OCI-LY7 (cell line): ENCODE measurements around the gene NEURL2. TPM values are rescaled to one million over a fixed set of nuclear protein-coding genes. Genes with fewer than 3 reads are reported as not detected.
"Not testable (repeated sequence)": the region's sequence is repeated elsewhere in the genome, so short reads cannot be mapped to it uniquely, and the experiment has no call there.

ENCODE experiments used
- BruUV-seq: library from RNA; stranded (reverse); fragments of 400-500 nt; replicated peaks from 2 replicates; lab custom pipeline; 2021; lab: Mats Ljungman, UMichigan
- CTCF ChIA-PET: fragments of 300-600 bp; sonication (Branson Sonifier 250); formaldehyde crosslinking; loops from one replicate; lab custom pipeline; 2022; ENCODE audit warnings: antibody characterized with exemption; ENCODE audit not compliant: unreplicated experiment; lab: Charles Lee
- POLR2A ChIA-PET: fragments of 300-600 bp; sonication (Branson Sonifier 250); formaldehyde crosslinking; loops from one replicate; lab custom pipeline; 2022; ENCODE audit warnings: antibody characterized with exemption; lab: Charles Lee
- DNase-seq: peaks from one replicate; pipeline ENCODE4 v3.0.0-alpha.2; 2015; ENCODE audit warnings: low spot score
- H2AFZ ChIP-seq: fragments of 200-600 bp; sonication (generic), shearing (Covaris generic); 2 replicates; pipeline ENCODE4 v1.6.1; 2014; ENCODE audit warnings: mild to moderate bottlenecking, antibody characterized with exemption, low read length, moderate library complexity
- H3K27ac ChIP-seq: fragments of 200-600 bp; sonication (generic); 2 replicates; pipeline ENCODE4 v1.5.1; 2014; ENCODE audit warnings: mixed run types, low read depth, mild to moderate bottlenecking, moderate library complexity, low read length, inconsistent platforms; ENCODE audit not compliant: poor library complexity, severe bottlenecking
- H3K36me3 ChIP-seq: fragments of 200-600 bp; sonication (generic); 2 replicates; pipeline ENCODE4 v1.6.1; 2014; ENCODE audit warnings: mild to moderate bottlenecking, antibody characterized with exemption, low read length, moderate library complexity, mixed read lengths; ENCODE audit not compliant: insufficient read depth
- H3K4me1 ChIP-seq: fragments of 200-600 bp; sonication (generic); 2 replicates; pipeline ENCODE4 v1.5.1; 2014; ENCODE audit warnings: mild to moderate bottlenecking, low read length; ENCODE audit not compliant: insufficient read depth, poor library complexity, severe bottlenecking
- H3K4me2 ChIP-seq: fragments of 200-600 bp; sonication (generic); 2 replicates; pipeline ENCODE4 v1.6.1; 2014; ENCODE audit warnings: mild to moderate bottlenecking, low read length
- H3K4me3 ChIP-seq: fragments of 200-600 bp; sonication (generic); 2 replicates; pipeline ENCODE4 v1.5.1; 2014; ENCODE audit warnings: mild to moderate bottlenecking, low read depth, low read length; ENCODE audit not compliant: poor library complexity, severe bottlenecking
- H3K79me2 ChIP-seq: fragments of 200-600 bp; sonication (generic); 2 replicates; pipeline ENCODE4 v1.6.1; 2016; ENCODE audit warnings: low read depth, mild to moderate bottlenecking, low read length, moderate library complexity, mixed read lengths; ENCODE audit not compliant: insufficient read depth
- H3K9me2 ChIP-seq: fragments of 200-600 bp; sonication (generic); 2 replicates; pipeline ENCODE4 v1.6.1; 2016; ENCODE audit warnings: mild to moderate bottlenecking, low read length, mixed read lengths; ENCODE audit not compliant: insufficient read depth
- H3K9me3 ChIP-seq: fragments of 200-600 bp; sonication (generic); 2 replicates; pipeline ENCODE4 v1.6.1; 2014; ENCODE audit warnings: mild to moderate bottlenecking, mixed run types, low read length, mixed read lengths
- H4K20me1 ChIP-seq: fragments of 200-600 bp; sonication (generic); 2 replicates; pipeline ENCODE4 v1.6.1; 2014; ENCODE audit warnings: mild to moderate bottlenecking, antibody characterized with exemption, low read length, moderate library complexity, mixed read lengths; ENCODE audit not compliant: insufficient read depth
- EZH2phosphoT487 ChIP-seq: fragments of 200-600 bp; sonication (generic); IDR thresholded peaks from 2 replicates; pipeline ENCODE4 v1.6.1; 2018; ENCODE audit warnings: low read depth, borderline replicate concordance, mild to moderate bottlenecking, mixed run types, antibody characterized with exemption, low read length, moderate library complexity, mixed read lengths
- intact Hi-C: fragments of 100-400 bp; cut with micrococcal nuclease; formaldehyde crosslinking; loops from one replicate; pipeline ENCODE4 v1.10.0; 2022; ENCODE audit not compliant: unreplicated experiment
- total RNA-seq, 2 experiments: library from RNA; depleted of rRNA in 1 of 2; stranded (reverse); fragments of >200 nt in 1 of 2; shearing (Covaris generic) in 1 of 2; gene quantifications; 2 replicates each; pipeline ENCODE4 v1.2.3, GENCODE V29; 2014 to 2022
- TF ChIP-seq, protein P1 (sequence below): fragments of 200-600 bp; sonication (generic); conservative IDR thresholded peaks from 2 replicates; pipeline ENCODE4 v1.5.1; 2014; ENCODE audit warnings: mild to moderate bottlenecking, antibody characterized with exemption, low read length, moderate library complexity, mixed read lengths

Gene NEURL2
- total RNA-seq, 2 experiments from 2014 or later = 9.9 to 10.7 TPM

GRCh38 chr20:45878076-45878761 is 12.8 kb downstream of the NEURL2 start:
- H3K4me1 ChIP-seq = peaks cover 4% of the 10 kb centered on the region
- H3K27ac ChIP-seq = no peak overlapping the region
- CTCF ChIA-PET = no interaction called here
- POLR2A ChIA-PET = no interaction called here
- peaks cover 9% of the 10 kb centered on the region; the same call in 1 of the 2 replicates for H3K36me3 ChIP-seq
- TF ChIP-seq, protein P1, sequence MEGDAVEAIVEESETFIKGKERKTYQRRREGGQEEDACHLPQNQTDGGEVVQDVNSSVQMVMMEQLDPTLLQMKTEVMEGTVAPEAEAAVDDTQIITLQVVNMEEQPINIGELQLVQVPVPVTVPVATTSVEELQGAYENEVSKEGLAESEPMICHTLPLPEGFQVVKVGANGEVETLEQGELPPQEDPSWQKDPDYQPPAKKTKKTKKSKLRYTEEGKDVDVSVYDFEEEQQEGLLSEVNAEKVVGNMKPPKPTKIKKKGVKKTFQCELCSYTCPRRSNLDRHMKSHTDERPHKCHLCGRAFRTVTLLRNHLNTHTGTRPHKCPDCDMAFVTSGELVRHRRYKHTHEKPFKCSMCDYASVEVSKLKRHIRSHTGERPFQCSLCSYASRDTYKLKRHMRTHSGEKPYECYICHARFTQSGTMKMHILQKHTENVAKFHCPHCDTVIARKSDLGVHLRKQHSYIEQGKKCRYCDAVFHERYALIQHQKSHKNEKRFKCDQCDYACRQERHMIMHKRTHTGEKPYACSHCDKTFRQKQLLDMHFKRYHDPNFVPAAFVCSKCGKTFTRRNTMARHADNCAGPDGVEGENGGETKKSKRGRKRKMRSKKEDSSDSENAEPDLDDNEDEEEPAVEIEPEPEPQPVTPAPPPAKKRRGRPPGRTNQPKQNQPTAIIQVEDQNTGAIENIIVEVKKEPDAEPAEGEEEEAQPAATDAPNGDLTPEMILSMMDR = no peak
- TF ChIP-seq EZH2phosphoT487 = no peak
- H3K9me2 ChIP-seq = no peaks in the 10 kb centered on the region
- no TSS peak for BruUV-seq
- no peak overlapping the region for H2AFZ ChIP-seq
- H3K79me2 ChIP-seq = peaks cover 11% of the 10 kb centered on the region; the same call in 1 of the 2 replicates
- intact Hi-C loops = no loop called here
- H4K20me1 ChIP-seq = no peaks in the 10 kb centered on the region
- H3K4me3 ChIP-seq = no peak overlapping the region
- DNase-seq = no peak
- H3K9me3 ChIP-seq = no peaks in the 10 kb centered on the region
- no peak overlapping the region for H3K4me2 ChIP-seq

GRCh38 chr20:45874576-45874975 is 16.4 kb downstream of the NEURL2 start:
- ChIA-PET CTCF (no interaction called here), POLR2A (no interaction called here)
- H2AFZ ChIP-seq = no peak overlapping the region
- no peak overlapping the region for H3K27ac ChIP-seq
- H3K4me2 ChIP-seq = no peak overlapping the region
- H3K79me2 ChIP-seq = no peaks in the 10 kb centered on the region
- no peaks in the 10 kb centered on the region for H3K9me3 ChIP-seq
- no TSS peak for BruUV-seq
- no peaks in the 10 kb centered on the region for H3K4me1 ChIP-seq
- no peak for TF ChIP-seq EZH2phosphoT487
- TF ChIP-seq, protein P1 = no peak
- intact Hi-C loops = no loop called here
- H3K36me3 ChIP-seq = no peaks in the 10 kb centered on the region
- no peaks in the 10 kb centered on the region for H4K20me1 ChIP-seq
- no peaks in the 10 kb centered on the region for H3K9me2 ChIP-seq
- DNase-seq = no peak
- H3K4me3 ChIP-seq = no peak overlapping the region

- POLR2A ChIA-PET, BruUV-seq, H3K27ac ChIP-seq: not testable (repeated sequence)
Observed at GRCh38 chr20:45874104-45874481, 16.9 kb downstream of the NEURL2 start.

More at GRCh38 chr20:45874104-45874481, 16.9 kb downstream of the NEURL2 start:
- DNase-seq, H3K36me3 ChIP-seq, H4K20me1 ChIP-seq, H3K79me2 ChIP-seq, intact Hi-C loops, H3K4me2 ChIP-seq, H3K4me3 ChIP-seq, H3K9me3 ChIP-seq, H2AFZ ChIP-seq, CTCF ChIA-PET, H3K4me1 ChIP-seq, H3K9me2 ChIP-seq: not testable (repeated sequence)
